Breast epithelium (tissue), 3 donors: ENCODE data around the gene ZNF841.

ENCODE experiments used
- POLR2A ChIP-seq: fragments of 450-650 bp; IDR thresholded peaks from one replicate; pipeline ENCODE4 v1.6.1; 2016; ENCODE audit warnings: antibody characterized with exemption, mild to moderate bottlenecking, moderate library complexity
- TF ChIP-seq, protein P1 (sequence below), 3 donors: fragments of 450-650 bp; IDR thresholded peaks; one replicate each; pipeline ENCODE4 v1.5.1; 2016 to 2017; ENCODE audit warnings: antibody characterized with exemption in 3 of 3, mild to moderate bottlenecking in 3 of 3, moderate library complexity in 3 of 3

- TF ChIP-seq, protein P1, sequence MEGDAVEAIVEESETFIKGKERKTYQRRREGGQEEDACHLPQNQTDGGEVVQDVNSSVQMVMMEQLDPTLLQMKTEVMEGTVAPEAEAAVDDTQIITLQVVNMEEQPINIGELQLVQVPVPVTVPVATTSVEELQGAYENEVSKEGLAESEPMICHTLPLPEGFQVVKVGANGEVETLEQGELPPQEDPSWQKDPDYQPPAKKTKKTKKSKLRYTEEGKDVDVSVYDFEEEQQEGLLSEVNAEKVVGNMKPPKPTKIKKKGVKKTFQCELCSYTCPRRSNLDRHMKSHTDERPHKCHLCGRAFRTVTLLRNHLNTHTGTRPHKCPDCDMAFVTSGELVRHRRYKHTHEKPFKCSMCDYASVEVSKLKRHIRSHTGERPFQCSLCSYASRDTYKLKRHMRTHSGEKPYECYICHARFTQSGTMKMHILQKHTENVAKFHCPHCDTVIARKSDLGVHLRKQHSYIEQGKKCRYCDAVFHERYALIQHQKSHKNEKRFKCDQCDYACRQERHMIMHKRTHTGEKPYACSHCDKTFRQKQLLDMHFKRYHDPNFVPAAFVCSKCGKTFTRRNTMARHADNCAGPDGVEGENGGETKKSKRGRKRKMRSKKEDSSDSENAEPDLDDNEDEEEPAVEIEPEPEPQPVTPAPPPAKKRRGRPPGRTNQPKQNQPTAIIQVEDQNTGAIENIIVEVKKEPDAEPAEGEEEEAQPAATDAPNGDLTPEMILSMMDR (IDR thresholded peaks at IDR 0.05): no peak
- no peak for TF ChIP-seq POLR2A
These were observed 937 bp downstream of the ZNF841 start for GRCh38 chr19:52094526-52095130.
